ENCODE measurements around the gene PLCB4. TPM values are rescaled to one million over a fixed set of nuclear protein-coding genes. Genes with fewer than 3 reads are reported as not detected.

PLCB4 gene
- total RNA-seq, 1 experiment from 2014 or later: 14.9 TPM

DNA sequence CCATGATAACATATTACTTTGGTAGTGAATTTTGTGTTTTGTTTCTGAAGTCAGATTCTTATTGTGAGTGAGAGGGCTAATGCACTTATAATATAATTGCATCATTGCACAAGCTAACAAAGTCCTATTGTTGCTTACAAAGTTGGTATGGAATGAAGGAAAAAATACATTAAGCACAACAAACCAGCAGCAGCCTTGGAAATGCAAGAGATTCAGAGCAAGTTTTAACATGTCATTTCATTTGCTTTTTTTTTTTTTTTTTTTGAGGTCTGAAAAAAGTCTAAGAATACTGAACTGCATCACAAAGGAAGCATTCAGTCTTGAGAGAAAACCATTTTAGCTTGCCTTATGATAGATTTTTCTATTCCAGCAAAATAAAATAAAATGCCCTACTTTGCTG lies 57.6 kb downstream of the PLCB4 start:
- intact Hi-C loops (cut with micrococcal nuclease; ENCODE audit: unreplicated experiment): no loop called here
- no peak overlapping the region for H3K4me2 ChIP-seq
- no peak overlapping the region for H2AFZ ChIP-seq
- no peaks in the 10 kb centered on the region for H3K9me3 ChIP-seq (ENCODE audit: insufficient read depth, low read depth)
- H3K36me3 ChIP-seq (ENCODE audit: low read depth): no peaks in the 10 kb centered on the region
- H4K20me1 ChIP-seq (ENCODE audit: insufficient read depth): no peaks in the 10 kb centered on the region
- no peak for DNase-seq
- CTCF ChIA-PET: interaction anchor here (0.6 kb wide), 1 partner anchor 164 kb away, joined by 4 read pairs; no protein-coding TSS in a partner anchor
- H3K4me3 ChIP-seq: no peak overlapping the region
- H3K4me1 ChIP-seq (replicated peaks; ENCODE audit: insufficient read depth): no peaks in the 10 kb centered on the region
- no peaks in the 10 kb centered on the region for H3K27me3 ChIP-seq (ENCODE audit: insufficient read depth, low read depth)
- H3K9me2 ChIP-seq (ENCODE audit: insufficient read depth): no peaks in the 10 kb centered on the region
- no peaks in the 10 kb centered on the region; the same call in 1 of the 2 replicates for H3F3A ChIP-seq (ENCODE audit: insufficient read depth, low read depth)
- no peaks in the 10 kb centered on the region for H3K79me2 ChIP-seq (ENCODE audit: low read depth)
- BruUV-seq (replicated peaks): no TSS peak
- H3K27ac ChIP-seq: no peak overlapping the region
- TF ChIP-seq EZH2 (IDR thresholded peaks at IDR 0.05; ENCODE audit: low read depth): no peak
- TF ChIP-seq, protein P1, sequence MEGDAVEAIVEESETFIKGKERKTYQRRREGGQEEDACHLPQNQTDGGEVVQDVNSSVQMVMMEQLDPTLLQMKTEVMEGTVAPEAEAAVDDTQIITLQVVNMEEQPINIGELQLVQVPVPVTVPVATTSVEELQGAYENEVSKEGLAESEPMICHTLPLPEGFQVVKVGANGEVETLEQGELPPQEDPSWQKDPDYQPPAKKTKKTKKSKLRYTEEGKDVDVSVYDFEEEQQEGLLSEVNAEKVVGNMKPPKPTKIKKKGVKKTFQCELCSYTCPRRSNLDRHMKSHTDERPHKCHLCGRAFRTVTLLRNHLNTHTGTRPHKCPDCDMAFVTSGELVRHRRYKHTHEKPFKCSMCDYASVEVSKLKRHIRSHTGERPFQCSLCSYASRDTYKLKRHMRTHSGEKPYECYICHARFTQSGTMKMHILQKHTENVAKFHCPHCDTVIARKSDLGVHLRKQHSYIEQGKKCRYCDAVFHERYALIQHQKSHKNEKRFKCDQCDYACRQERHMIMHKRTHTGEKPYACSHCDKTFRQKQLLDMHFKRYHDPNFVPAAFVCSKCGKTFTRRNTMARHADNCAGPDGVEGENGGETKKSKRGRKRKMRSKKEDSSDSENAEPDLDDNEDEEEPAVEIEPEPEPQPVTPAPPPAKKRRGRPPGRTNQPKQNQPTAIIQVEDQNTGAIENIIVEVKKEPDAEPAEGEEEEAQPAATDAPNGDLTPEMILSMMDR (conservative IDR thresholded peaks at IDR 0.05): no peak
- POLR2A ChIA-PET (ENCODE audit: unreplicated experiment): no interaction called here

DNA sequence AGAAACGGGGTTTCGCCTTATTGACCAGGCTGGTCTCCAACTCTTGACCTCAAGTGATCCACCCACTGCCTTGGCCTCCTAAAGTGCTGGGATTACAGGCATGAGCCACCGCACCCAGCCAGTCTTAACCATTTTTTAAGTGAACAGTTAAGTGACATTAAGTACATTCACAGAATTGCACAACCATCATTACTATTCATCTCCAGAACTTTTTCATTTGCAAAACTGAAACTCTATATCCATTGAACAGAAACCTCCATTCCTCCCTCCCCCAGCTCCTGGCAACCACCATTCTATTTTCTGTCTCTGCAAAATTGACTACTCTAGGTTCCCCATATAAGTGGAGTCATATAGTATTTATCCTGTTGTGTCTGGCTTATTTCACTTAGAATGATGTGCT lies 59.7 kb downstream of the PLCB4 start:
- no peaks in the 10 kb centered on the region for H3K36me3 ChIP-seq (ENCODE audit: low read depth)
- intact Hi-C loops (cut with micrococcal nuclease; ENCODE audit: unreplicated experiment): no loop called here
- no peaks in the 10 kb centered on the region for H3K9me2 ChIP-seq (ENCODE audit: insufficient read depth)
- no peak overlapping the region for H3K4me3 ChIP-seq
- H3K4me2 ChIP-seq: no peak overlapping the region
- H2AFZ ChIP-seq: no peak overlapping the region
- TF ChIP-seq, protein P1 (conservative IDR thresholded peaks at IDR 0.05): no peak
- no peak for TF ChIP-seq EZH2 (IDR thresholded peaks at IDR 0.05; ENCODE audit: low read depth)
- H4K20me1 ChIP-seq (ENCODE audit: insufficient read depth): no peaks in the 10 kb centered on the region
- no peaks in the 10 kb centered on the region for H3K27me3 ChIP-seq (ENCODE audit: insufficient read depth, low read depth)
- no TSS peak for BruUV-seq (replicated peaks)
- DNase-seq: no peak
- H3K9me3 ChIP-seq (ENCODE audit: insufficient read depth, low read depth): no peaks in the 10 kb centered on the region
- H3K4me1 ChIP-seq (replicated peaks; ENCODE audit: insufficient read depth): no peaks in the 10 kb centered on the region
- POLR2A ChIA-PET (ENCODE audit: unreplicated experiment): no interaction called here
- H3K79me2 ChIP-seq (ENCODE audit: low read depth): no peaks in the 10 kb centered on the region
- CTCF ChIA-PET: no interaction called here
- H3F3A ChIP-seq (ENCODE audit: insufficient read depth, low read depth): no peaks in the 10 kb centered on the region
- no peak overlapping the region for H3K27ac ChIP-seq

DNA sequence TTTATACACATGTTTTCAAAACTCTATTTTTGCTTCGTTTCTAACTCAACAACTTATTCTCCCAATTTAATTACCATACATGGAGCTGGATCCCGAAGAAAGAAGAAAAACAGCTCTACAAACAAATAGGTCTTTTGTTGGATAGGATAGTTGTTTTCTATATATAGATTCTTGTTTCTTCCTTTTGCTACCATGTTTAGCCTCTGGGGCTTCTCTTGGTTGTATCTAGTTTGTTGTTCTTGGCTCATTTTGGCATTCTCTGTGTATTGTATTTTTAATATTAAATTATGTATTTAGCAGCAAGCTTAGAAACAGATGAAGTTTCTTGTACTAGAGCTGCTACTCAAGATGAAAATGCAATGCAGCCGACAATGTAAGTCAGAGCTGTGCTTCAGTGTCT lies 60.9 kb downstream of the PLCB4 start:
- Histone ChIP-seq H3K27ac (no peak overlapping the region), H3K9me2 (ENCODE audit: insufficient read depth) (0 out of 2 replicates have a peak, but pooled peaks cover 4% of the 10 kb centered on the region), H3K4me3 (no peak overlapping the region), H3F3A (ENCODE audit: insufficient read depth, low read depth) (no peaks in the 10 kb centered on the region), H3K9me3 (ENCODE audit: insufficient read depth, low read depth) (no peaks in the 10 kb centered on the region), H3K4me1 (replicated peaks; ENCODE audit: insufficient read depth) (no peaks in the 10 kb centered on the region), H2AFZ (no peak overlapping the region), H3K79me2 (ENCODE audit: low read depth) (no peaks in the 10 kb centered on the region), H3K27me3 (ENCODE audit: insufficient read depth, low read depth) (no peaks in the 10 kb centered on the region), H3K4me2 (no peak overlapping the region), H4K20me1 (ENCODE audit: insufficient read depth) (no peaks in the 10 kb centered on the region), H3K36me3 (ENCODE audit: low read depth) (no peaks in the 10 kb centered on the region)
- ChIA-PET CTCF (no interaction called here), POLR2A (ENCODE audit: unreplicated experiment) (no interaction called here)
- intact Hi-C loops (cut with micrococcal nuclease; ENCODE audit: unreplicated experiment): no loop called here
- TF ChIP-seq EZH2 (IDR thresholded peaks at IDR 0.05; ENCODE audit: low read depth): no peak
- TF ChIP-seq, protein P1 (conservative IDR thresholded peaks at IDR 0.05): no peak
- no TSS peak for BruUV-seq (replicated peaks)
- DNase-seq: no peak

Measured in PC-9 (cell line).